HG03159 (cell line): Measurements from ENCODE around the gene IFT27.

ENCODE experiments used
- ATAC-seq: cut with Tn5 transposase; IDR thresholded peaks from one replicate; pipeline ENCODE4 v1.9.1; 2021; ENCODE audit warnings: mild to moderate bottlenecking, moderate library complexity; ENCODE audit not compliant: unreplicated experiment

Gene IFT27

GRCh38 chr22:36797374-36797773, 21.5 kb upstream of the IFT27 start:
- ATAC-seq: no peak

GRCh38 chr22:36796552-36797175, 20.7 kb upstream of the IFT27 start:
- ATAC-seq: no peak

- no peak for ATAC-seq
Measured at GRCh38 chr22:36795633-36796032, 19.7 kb upstream of the IFT27 start.

GRCh38 chr22:36790648-36791047, 14.7 kb upstream of the IFT27 start:
- ATAC-seq: no peak

GRCh38 chr22:36787204-36787988, 11.5 kb upstream of the IFT27 start:
- no peak for ATAC-seq

GRCh38 chr22:36783743-36784142, 7.8 kb upstream of the IFT27 start:
- no peak for ATAC-seq

GRCh38 chr22:36781656-36782627, 6.0 kb upstream of the IFT27 start:
- peak; percentile 57 for ATAC-seq

- ATAC-seq: no peak
Measured at GRCh38 chr22:36778020-36778419, 2.1 kb upstream of the IFT27 start.

- no peak for ATAC-seq
Measured at GRCh38 chr22:36776722-36777121, 803 bp upstream of the IFT27 start.

- no peak for ATAC-seq
Measured at GRCh38 chr22:36775586-36775963, 344 bp downstream of the IFT27 start.

GRCh38 chr22:36773935-36774334, 2.0 kb downstream of the IFT27 start:
- ATAC-seq: no peak

GRCh38 chr22:36772451-36772850, 3.5 kb downstream of the IFT27 start:
- no peak for ATAC-seq

GRCh38 chr22:36771356-36772063, 4.4 kb downstream of the IFT27 start:
- no peak for ATAC-seq

GRCh38 chr22:36770513-36771231, 5.2 kb downstream of the IFT27 start:
- ATAC-seq: no peak

GRCh38 chr22:36769541-36770512, 6.1 kb downstream of the IFT27 start:
- ATAC-seq: no peak

GRCh38 chr22:36768616-36769015, 7.3 kb downstream of the IFT27 start:
- ATAC-seq: no peak

GRCh38 chr22:36768141-36768540, 7.8 kb downstream of the IFT27 start:
- no peak for ATAC-seq

GRCh38 chr22:36767035-36767775, 8.7 kb downstream of the IFT27 start:
- ATAC-seq: no peak
